Measurements from ENCODE around the gene SHOX. TPM values are rescaled to one million over a fixed set of nuclear protein-coding genes. Genes with fewer than 3 reads are reported as not detected.
A peak's percentile ranks its signal among the peaks of the same experiment; 100 is the strongest.

Gene SHOX
- total RNA-seq, 1 donor from 2014 or later: not detected

DNA sequence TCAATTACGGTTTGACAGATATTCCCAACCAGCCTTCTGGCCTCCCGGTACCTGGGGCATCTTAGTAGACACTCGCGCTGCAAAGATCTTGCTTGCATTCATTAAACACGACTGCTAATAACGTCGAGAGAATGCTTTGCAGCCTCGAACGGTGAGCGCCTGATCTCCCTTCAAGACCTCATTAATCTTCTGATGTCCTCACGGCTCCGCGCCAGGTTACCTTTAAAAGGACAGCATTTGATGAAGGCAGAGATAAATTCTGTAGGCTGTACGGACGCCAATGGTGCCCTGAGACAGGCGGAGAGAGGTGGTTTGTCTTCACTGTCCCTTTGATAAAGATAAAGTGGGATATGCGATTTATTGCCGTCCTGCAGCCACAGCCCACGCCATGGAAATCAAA, 64.2 kb downstream of the SHOX start:
- DNase-seq (ENCODE audit: extremely low spot score in 2 of 2): no peak
- no peaks in the 10 kb centered on the region for H3K9me3 ChIP-seq
- H3K27me3 ChIP-seq: no peaks in the 10 kb centered on the region
- H3K27ac ChIP-seq: no peak overlapping the region
- TF ChIP-seq, protein P1, sequence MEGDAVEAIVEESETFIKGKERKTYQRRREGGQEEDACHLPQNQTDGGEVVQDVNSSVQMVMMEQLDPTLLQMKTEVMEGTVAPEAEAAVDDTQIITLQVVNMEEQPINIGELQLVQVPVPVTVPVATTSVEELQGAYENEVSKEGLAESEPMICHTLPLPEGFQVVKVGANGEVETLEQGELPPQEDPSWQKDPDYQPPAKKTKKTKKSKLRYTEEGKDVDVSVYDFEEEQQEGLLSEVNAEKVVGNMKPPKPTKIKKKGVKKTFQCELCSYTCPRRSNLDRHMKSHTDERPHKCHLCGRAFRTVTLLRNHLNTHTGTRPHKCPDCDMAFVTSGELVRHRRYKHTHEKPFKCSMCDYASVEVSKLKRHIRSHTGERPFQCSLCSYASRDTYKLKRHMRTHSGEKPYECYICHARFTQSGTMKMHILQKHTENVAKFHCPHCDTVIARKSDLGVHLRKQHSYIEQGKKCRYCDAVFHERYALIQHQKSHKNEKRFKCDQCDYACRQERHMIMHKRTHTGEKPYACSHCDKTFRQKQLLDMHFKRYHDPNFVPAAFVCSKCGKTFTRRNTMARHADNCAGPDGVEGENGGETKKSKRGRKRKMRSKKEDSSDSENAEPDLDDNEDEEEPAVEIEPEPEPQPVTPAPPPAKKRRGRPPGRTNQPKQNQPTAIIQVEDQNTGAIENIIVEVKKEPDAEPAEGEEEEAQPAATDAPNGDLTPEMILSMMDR (IDR thresholded peaks at IDR 0.05): no peak
- TF ChIP-seq POLR2AphosphoS5 (IDR thresholded peaks at IDR 0.05; ENCODE audit: insufficient read depth in 1 of 2, low read depth in 1 of 2): no peak
- no peak overlapping the region for H3K4me3 ChIP-seq
- intact Hi-C loops (cut with DNase I): no loop called here
- H3K36me3 ChIP-seq: no peaks in the 10 kb centered on the region
- H3K4me1 ChIP-seq: no peaks in the 10 kb centered on the region

DNA sequence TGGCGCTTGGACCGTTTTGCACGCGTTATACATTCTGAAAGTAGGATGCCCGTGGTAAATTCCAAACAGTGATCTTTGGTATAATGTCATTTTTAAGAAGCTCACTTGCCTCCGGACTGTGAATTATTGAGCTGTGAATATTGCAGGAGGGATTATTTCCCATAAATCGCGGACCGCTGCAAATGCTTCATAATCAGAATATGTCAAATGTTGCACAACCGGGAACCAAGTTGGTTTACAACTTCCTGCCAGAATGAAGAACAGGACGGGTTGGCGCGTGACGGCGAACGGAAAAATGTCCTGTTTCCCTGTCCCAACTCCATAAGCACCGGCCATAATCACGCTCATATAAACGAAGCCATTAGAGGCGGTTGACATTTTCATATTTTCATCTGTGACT, 67.6 kb downstream of the SHOX start:
- intact Hi-C loops (cut with DNase I): no loop called here
- H3K9me3 ChIP-seq: no peaks in the 10 kb centered on the region

DNA sequence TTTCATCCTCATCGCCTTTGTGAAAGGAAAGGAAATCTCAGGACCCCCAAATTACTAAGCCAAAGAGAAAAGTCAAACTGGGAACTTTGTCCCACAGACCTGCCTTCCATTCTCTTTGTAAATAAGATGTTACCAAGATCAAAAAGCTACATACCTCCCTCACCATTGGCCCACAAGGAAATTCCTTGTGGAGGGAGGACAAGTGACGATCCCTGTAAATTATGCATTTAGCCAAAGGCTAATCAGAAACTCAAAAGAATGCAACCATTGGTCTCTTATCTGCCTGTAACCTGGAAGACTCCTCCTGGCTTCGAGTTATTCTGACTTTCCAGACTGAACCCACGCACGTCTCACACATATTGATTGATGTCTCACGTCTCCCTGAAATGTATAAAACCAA, 70.3 kb downstream of the SHOX start:
- intact Hi-C loops (cut with DNase I): no loop called here
- H3K27ac ChIP-seq: no peak overlapping the region
- TF ChIP-seq POLR2AphosphoS5 (IDR thresholded peaks at IDR 0.05; ENCODE audit: insufficient read depth in 1 of 2, low read depth in 1 of 2): no peak
- no peaks in the 10 kb centered on the region for H3K36me3 ChIP-seq
- H3K4me3 ChIP-seq: no peak overlapping the region
- no peaks in the 10 kb centered on the region for H3K27me3 ChIP-seq
- DNase-seq (ENCODE audit: extremely low spot score in 2 of 2): no peak
- no peaks in the 10 kb centered on the region for H3K4me1 ChIP-seq
- peaks cover 4% of the 10 kb centered on the region for H3K9me3 ChIP-seq

More for the DNA sequence above, 67.6 kb downstream of the SHOX start:
- no peaks in the 10 kb centered on the region for H3K36me3 ChIP-seq
- H3K4me3 ChIP-seq: no peak overlapping the region
- DNase-seq (ENCODE audit: extremely low spot score in 2 of 2): no peak
- no peaks in the 10 kb centered on the region for H3K4me1 ChIP-seq
- H3K27ac ChIP-seq: no peak overlapping the region
- H3K27me3 ChIP-seq: no peaks in the 10 kb centered on the region
- TF ChIP-seq POLR2AphosphoS5 (IDR thresholded peaks at IDR 0.05; ENCODE audit: insufficient read depth in 1 of 2, low read depth in 1 of 2) (no peak), POLR2A (IDR thresholded peaks at IDR 0.05) (no peak)
- TF ChIP-seq, protein P1 (IDR thresholded peaks at IDR 0.05): no peak

DNA sequence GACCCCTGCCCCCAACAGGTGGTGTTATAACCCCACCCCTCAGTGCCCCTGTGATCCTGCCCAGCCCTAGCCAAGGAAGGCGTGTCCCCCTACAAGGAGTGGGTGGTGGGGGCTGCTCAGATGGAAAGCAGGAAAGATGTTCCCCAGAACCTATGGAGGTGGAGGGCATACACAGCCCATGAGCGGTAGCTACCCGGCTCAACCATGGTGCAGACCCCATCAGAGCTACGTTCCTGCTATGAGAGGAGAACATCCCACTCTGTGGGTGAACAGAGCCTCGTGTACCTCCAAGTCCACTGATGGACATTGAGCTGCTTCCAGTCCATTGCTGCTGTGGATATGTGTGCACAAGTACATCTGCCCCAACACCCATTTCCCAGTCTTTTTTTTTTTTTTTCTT, 71.1 kb downstream of the SHOX start:
- H3K4me1 ChIP-seq: no peaks in the 10 kb centered on the region
- no peaks in the 10 kb centered on the region for H3K36me3 ChIP-seq
- peaks cover 4% of the 10 kb centered on the region for H3K9me3 ChIP-seq
- no peaks in the 10 kb centered on the region for H3K27me3 ChIP-seq
- no peak overlapping the region for H3K27ac ChIP-seq
- H3K4me3 ChIP-seq: no peak overlapping the region
- intact Hi-C loops (cut with DNase I): no loop called here
- peak in 1 of 2 donors; percentile 11 for DNase-seq (ENCODE audit: extremely low spot score in 2 of 2)
- TF ChIP-seq POLR2AphosphoS5 (IDR thresholded peaks at IDR 0.05; ENCODE audit: insufficient read depth in 1 of 2, low read depth in 1 of 2) (no peak), POLR2A (IDR thresholded peaks at IDR 0.05) (no peak)
- TF ChIP-seq, protein P1 (IDR thresholded peaks at IDR 0.05): no peak

DNA sequence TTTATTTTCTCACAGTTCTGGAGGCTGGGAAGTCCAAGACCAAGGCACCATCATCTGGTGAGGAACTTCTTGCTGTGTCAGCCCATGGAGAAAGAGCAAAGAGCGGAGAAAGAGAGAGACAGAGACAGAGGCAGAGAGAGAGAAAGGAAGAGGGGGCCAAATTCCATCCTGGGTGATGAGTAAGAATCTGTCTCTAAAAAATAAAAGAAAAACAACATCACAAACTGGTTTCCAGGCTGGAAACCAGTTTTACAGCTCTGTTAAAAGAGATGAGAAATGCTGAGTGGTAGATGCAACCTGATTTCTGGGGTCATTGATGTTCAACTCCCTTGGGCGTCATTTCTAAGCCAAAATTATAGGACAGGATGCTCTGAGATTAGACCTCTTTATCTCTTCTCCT, 72.9 kb downstream of the SHOX start:
- Histone ChIP-seq H3K36me3 (no peaks in the 10 kb centered on the region), H3K27me3 (no peaks in the 10 kb centered on the region), H3K9me3 (peaks cover 4% of the 10 kb centered on the region), H3K4me3 (no peak overlapping the region), H3K4me1 (no peaks in the 10 kb centered on the region), H3K27ac (no peak overlapping the region)
- DNase-seq (ENCODE audit: extremely low spot score in 2 of 2): peak in 1 of 2 donors; percentile 25
- intact Hi-C loops (cut with DNase I): no loop called here
- TF ChIP-seq POLR2AphosphoS5 (IDR thresholded peaks at IDR 0.05; ENCODE audit: insufficient read depth in 1 of 2, low read depth in 1 of 2) (no peak), POLR2A (IDR thresholded peaks at IDR 0.05) (no peak)
- TF ChIP-seq, protein P1 (IDR thresholded peaks at IDR 0.05): no peak
